Stimulated activated CD4-positive, alpha-beta T cell treated with anti-CD3 and anti-CD28 coated beads, Interleukin-4, amount 100 ng/mL, for 1 hour (primary cell): ENCODE results near the gene RCL1.

Experiments
- DNase-seq: peaks from one replicate; pipeline ENCODE4 v3.0.0-alpha.2; 2020

The RCL1 gene

GRCh38 chr9:4814913-4815312, 22.2 kb downstream of the RCL1 start:
- no peak for DNase-seq

- no peak for DNase-seq
Observed at GRCh38 chr9:4815381-4815956, 22.7 kb downstream of the RCL1 start.

- DNase-seq: no peak
Observed at GRCh38 chr9:4820168-4820567, 27.4 kb downstream of the RCL1 start.

GRCh38 chr9:4821133-4821532, 28.4 kb downstream of the RCL1 start:
- DNase-seq: no peak

- no peak for DNase-seq
Observed at GRCh38 chr9:4822057-4822456, 29.3 kb downstream of the RCL1 start.

- DNase-seq: no peak
Observed at GRCh38 chr9:4826417-4827166, 33.8 kb downstream of the RCL1 start.

GRCh38 chr9:4827224-4827623, 34.5 kb downstream of the RCL1 start:
- DNase-seq: no peak

GRCh38 chr9:4828761-4829160, 36.0 kb downstream of the RCL1 start:
- DNase-seq: no peak

GRCh38 chr9:4829969-4830368, 37.2 kb downstream of the RCL1 start:
- no peak for DNase-seq

GRCh38 chr9:4830699-4831098, 38.0 kb downstream of the RCL1 start:
- DNase-seq: no peak

- no peak for DNase-seq
Observed at GRCh38 chr9:4831119-4831518, 38.4 kb downstream of the RCL1 start.

GRCh38 chr9:4831944-4832343, 39.2 kb downstream of the RCL1 start:
- DNase-seq: no peak

- peak; percentile 36 for DNase-seq
Observed at GRCh38 chr9:4832786-4833579, 40.2 kb downstream of the RCL1 start.

GRCh38 chr9:4833781-4834560, 41.2 kb downstream of the RCL1 start:
- no peak for DNase-seq

- DNase-seq: no peak
Observed at GRCh38 chr9:4836676-4837075, 43.9 kb downstream of the RCL1 start.

GRCh38 chr9:4837261-4838188, 44.8 kb downstream of the RCL1 start:
- DNase-seq: no peak

- DNase-seq: no peak
Observed at GRCh38 chr9:4838189-4838546, 45.4 kb downstream of the RCL1 start.

GRCh38 chr9:4839470-4839912, 46.7 kb downstream of the RCL1 start:
- DNase-seq: no peak

GRCh38 chr9:4840018-4840417, 47.3 kb downstream of the RCL1 start:
- DNase-seq: no peak

- DNase-seq: no peak
Observed at GRCh38 chr9:4842213-4842612, 49.5 kb downstream of the RCL1 start.

- DNase-seq: no peak
Observed at GRCh38 chr9:4842734-4843133, 50.0 kb downstream of the RCL1 start.
